ENCODE data around the gene DYSF. TPM values are rescaled to one million over a fixed set of nuclear protein-coding genes. Genes with fewer than 3 reads are reported as not detected.

DYSF gene
- polyA plus RNA-seq, 1 of the 3 experiments (the other 2 are of a cell fraction): 0.10 TPM

DNA sequence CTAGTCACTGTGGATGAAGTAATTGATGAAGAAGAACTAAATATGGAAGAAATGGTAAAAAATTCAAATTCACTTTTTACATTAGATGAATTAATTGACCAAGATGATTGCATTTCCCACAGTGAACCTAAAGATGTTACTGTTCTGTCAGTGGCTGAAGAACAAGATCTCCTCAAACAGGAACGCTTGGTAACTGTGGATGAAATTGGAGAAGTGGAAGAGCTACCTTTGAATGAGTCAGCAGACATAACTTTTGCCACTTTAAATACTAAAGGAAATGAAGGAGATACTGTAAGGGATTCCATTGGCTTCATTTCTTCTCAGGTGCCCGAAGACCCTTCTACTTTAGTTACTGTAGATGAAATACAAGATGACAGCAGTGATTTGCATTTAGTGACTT is 26.6 kb upstream of the DYSF start:
- Histone ChIP-seq H3F3A (replicated peaks; ENCODE audit: insufficient read depth) (peaks cover 4% of the 10 kb centered on the region), H3K27ac (ENCODE audit: low read depth in 2 of 2, low read length in 1 of 2) (no peak overlapping the region), H3K9ac (no peak overlapping the region), H3K4me1 (ENCODE audit: control insufficient read depth in 1 of 2, insufficient read depth in 2 of 2, low read depth in 1 of 2, low read length in 1 of 2) (no peaks in the 10 kb centered on the region; a peak in 1 of 4 replicates), H3K36me3 (replicated peaks in 1 of 2; ENCODE audit: control insufficient read depth in 1 of 2, insufficient read depth in 2 of 2, low read length in 1 of 2) (peaks cover 82 to 90% of the 10 kb centered on the region in 2 experiments), H3K9me2 (no peaks in the 10 kb centered on the region), H3K27me3 (ENCODE audit: insufficient read depth) (no peaks in the 10 kb centered on the region), H3K9me3 (no peaks in the 10 kb centered on the region), H2AFZ (ENCODE audit: low read depth) (no peak overlapping the region), H4K20me1 (ENCODE audit: insufficient read depth) (no peaks in the 10 kb centered on the region), H3K79me2 (ENCODE audit: insufficient read depth) (no peaks in the 10 kb centered on the region), H3K4me2 (no peak overlapping the region), H3K4me3 (ENCODE audit: low read depth in 2 of 2, low read length in 1 of 2) (no peak overlapping the region)
- ChIA-PET POLR2A (no interaction called here), CTCF (interaction anchor here (0.7 to 1.2 kb wide), 2 partner anchors 22 to 83 kb away, joined by 3 read pairs; no protein-coding TSS in a partner anchor)
- 88% methylated on average over 2 of the region's 2 CpGs for WGBS (ENCODE audit: low lambda C conversion rate)
- TF ChIP-seq TCF12 (IDR thresholded peaks at IDR 0.05) (no peak), EZH2phosphoT487 (IDR thresholded peaks at IDR 0.05; ENCODE audit: borderline replicate concordance, low read depth) (no peak), POLR2AphosphoS5 (IDR thresholded peaks at IDR 0.05; ENCODE audit: low read depth, low read length) (no peak), FOXJ3 (CRISPR knock-in tag; IDR thresholded peaks at IDR 0.05) (no peak), RAD21 (IDR thresholded peaks at IDR 0.05; ENCODE audit: low read length) (no peak), FOXM1 (IDR thresholded peaks at IDR 0.05; ENCODE audit: low read depth) (no peak), TAF1 (IDR thresholded peaks at IDR 0.05; ENCODE audit: borderline replicate concordance, low read depth, low read length) (no peak), FOSL2 (IDR thresholded peaks at IDR 0.05; ENCODE audit: borderline replicate concordance, low read depth) (no peak), ELF1 (IDR thresholded peaks at IDR 0.05) (no peak), TEAD4 (IDR thresholded peaks at IDR 0.05; ENCODE audit: borderline replicate concordance, insufficient read depth) (no peak), JUND (IDR thresholded peaks at IDR 0.05) (no peak), MEF2A (IDR thresholded peaks at IDR 0.05; ENCODE audit: borderline replicate concordance, low read depth) (no peak), NRF1 (IDR thresholded peaks at IDR 0.05; ENCODE audit: low read depth, low read length) (no peak), RXRA (IDR thresholded peaks at IDR 0.05; ENCODE audit: borderline replicate concordance, low read depth) (no peak), GATA2 (CRISPR knock-in tag; IDR thresholded peaks at IDR 0.05) (no peak)
- TF ChIP-seq, protein P1, sequence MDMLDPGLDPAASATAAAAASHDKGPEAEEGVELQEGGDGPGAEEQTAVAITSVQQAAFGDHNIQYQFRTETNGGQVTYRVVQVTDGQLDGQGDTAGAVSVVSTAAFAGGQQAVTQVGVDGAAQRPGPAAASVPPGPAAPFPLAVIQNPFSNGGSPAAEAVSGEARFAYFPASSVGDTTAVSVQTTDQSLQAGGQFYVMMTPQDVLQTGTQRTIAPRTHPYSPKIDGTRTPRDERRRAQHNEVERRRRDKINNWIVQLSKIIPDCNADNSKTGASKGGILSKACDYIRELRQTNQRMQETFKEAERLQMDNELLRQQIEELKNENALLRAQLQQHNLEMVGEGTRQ (IDR thresholded peaks at IDR 0.05; ENCODE audit: borderline replicate concordance, low read depth, low read length): no peak
- TF ChIP-seq, protein P2, sequence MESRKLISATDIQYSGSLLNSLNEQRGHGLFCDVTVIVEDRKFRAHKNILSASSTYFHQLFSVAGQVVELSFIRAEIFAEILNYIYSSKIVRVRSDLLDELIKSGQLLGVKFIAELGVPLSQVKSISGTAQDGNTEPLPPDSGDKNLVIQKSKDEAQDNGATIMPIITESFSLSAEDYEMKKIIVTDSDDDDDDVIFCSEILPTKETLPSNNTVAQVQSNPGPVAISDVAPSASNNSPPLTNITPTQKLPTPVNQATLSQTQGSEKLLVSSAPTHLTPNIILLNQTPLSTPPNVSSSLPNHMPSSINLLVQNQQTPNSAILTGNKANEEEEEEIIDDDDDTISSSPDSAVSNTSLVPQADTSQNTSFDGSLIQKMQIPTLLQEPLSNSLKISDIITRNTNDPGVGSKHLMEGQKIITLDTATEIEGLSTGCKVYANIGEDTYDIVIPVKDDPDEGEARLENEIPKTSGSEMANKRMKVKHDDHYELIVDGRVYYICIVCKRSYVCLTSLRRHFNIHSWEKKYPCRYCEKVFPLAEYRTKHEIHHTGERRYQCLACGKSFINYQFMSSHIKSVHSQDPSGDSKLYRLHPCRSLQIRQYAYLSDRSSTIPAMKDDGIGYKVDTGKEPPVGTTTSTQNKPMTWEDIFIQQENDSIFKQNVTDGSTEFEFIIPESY (IDR thresholded peaks at IDR 0.05; ENCODE audit: borderline replicate concordance, low read depth): no peak
- TF ChIP-seq, protein P3, sequence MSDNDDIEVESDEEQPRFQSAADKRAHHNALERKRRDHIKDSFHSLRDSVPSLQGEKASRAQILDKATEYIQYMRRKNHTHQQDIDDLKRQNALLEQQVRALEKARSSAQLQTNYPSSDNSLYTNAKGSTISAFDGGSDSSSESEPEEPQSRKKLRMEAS (IDR thresholded peaks at IDR 0.05; ENCODE audit: low read depth): no peak
- TF ChIP-seq, protein P4, sequence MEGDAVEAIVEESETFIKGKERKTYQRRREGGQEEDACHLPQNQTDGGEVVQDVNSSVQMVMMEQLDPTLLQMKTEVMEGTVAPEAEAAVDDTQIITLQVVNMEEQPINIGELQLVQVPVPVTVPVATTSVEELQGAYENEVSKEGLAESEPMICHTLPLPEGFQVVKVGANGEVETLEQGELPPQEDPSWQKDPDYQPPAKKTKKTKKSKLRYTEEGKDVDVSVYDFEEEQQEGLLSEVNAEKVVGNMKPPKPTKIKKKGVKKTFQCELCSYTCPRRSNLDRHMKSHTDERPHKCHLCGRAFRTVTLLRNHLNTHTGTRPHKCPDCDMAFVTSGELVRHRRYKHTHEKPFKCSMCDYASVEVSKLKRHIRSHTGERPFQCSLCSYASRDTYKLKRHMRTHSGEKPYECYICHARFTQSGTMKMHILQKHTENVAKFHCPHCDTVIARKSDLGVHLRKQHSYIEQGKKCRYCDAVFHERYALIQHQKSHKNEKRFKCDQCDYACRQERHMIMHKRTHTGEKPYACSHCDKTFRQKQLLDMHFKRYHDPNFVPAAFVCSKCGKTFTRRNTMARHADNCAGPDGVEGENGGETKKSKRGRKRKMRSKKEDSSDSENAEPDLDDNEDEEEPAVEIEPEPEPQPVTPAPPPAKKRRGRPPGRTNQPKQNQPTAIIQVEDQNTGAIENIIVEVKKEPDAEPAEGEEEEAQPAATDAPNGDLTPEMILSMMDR (IDR thresholded peaks at IDR 0.05): no peak
- TF ChIP-seq, protein P5, sequence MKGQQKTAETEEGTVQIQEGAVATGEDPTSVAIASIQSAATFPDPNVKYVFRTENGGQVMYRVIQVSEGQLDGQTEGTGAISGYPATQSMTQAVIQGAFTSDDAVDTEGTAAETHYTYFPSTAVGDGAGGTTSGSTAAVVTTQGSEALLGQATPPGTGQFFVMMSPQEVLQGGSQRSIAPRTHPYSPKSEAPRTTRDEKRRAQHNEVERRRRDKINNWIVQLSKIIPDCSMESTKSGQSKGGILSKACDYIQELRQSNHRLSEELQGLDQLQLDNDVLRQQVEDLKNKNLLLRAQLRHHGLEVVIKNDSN (IDR thresholded peaks at IDR 0.05; ENCODE audit: borderline replicate concordance, low read depth): no peak
- DNase-seq: no peak
